GM12874 (cell line): ENCODE data around the gene SCAMP4.

Experiments
- CTCF ChIP-seq: IDR thresholded peaks from 2 replicates; pipeline ENCODE4 v1.5.1; 2011; ENCODE audit warnings: low read depth, mild to moderate bottlenecking, control low read depth, low read length, moderate library complexity; ENCODE audit not compliant: insufficient read depth

SCAMP4 gene

GRCh38 chr19:1968279-1969175, 63.3 kb downstream of the SCAMP4 start:
- no peak for TF ChIP-seq CTCF

- no peak for TF ChIP-seq CTCF
These were observed 64.2 kb downstream of the SCAMP4 start for GRCh38 chr19:1969176-1970002.

GRCh38 chr19:1970003-1970805, 65.0 kb downstream of the SCAMP4 start:
- no peak for TF ChIP-seq CTCF

GRCh38 chr19:1970806-1971502, 65.8 kb downstream of the SCAMP4 start:
- TF ChIP-seq CTCF = no peak

GRCh38 chr19:1974381-1975161, 69.4 kb downstream of the SCAMP4 start:
- TF ChIP-seq CTCF = no peak

DNA sequence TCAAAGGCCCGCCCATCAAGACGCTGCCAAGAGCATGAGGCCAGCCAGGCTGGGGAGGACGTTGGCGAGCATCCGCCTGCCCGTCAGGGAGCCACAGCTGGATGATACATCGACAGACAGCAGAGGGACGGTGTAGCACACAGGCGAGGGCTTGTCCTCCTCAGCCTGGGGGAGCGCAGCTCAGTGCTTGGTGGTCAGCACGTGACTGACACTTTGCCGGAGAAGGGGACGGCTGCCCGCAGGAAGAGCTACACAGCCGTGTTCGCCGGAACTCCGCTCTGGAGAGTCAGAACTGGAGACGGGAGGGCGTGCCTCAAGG, 69.9 kb downstream of the SCAMP4 start:
- no peak for TF ChIP-seq CTCF
